ENCODE results near the gene APOC4. TPM values are rescaled to one million over a fixed set of nuclear protein-coding genes. Genes with fewer than 3 reads are reported as not detected.
"Not testable (repeated sequence)": the region's sequence is repeated elsewhere in the genome, so short reads cannot be mapped to it uniquely, and the experiment has no call there.

The APOC4 gene, protein sequence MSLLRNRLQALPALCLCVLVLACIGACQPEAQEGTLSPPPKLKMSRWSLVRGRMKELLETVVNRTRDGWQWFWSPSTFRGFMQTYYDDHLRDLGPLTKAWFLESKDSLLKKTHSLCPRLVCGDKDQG
- under 1 TPM in 1 of 5 donors, not detected in 4; 0.30 TPM for polyA plus RNA-seq (ENCODE audit: insufficient read depth in 1 of 5, insufficient read length in 5 of 5, low replicate concordance in 1 of 5)
- long read RNA-seq, donor 1, result 0 reads
- long read RNA-seq, donor 2, result 0 reads
- long read RNA-seq, donor 3, result 0 reads
- long read RNA-seq, donor 4, result 0 reads
- long read RNA-seq, donor 5, result 0 reads
- long read RNA-seq, donor 6, result 0 reads
- long read RNA-seq, donor 7, result 0 reads
- long read RNA-seq, donor 8, result 0 reads

DNA sequence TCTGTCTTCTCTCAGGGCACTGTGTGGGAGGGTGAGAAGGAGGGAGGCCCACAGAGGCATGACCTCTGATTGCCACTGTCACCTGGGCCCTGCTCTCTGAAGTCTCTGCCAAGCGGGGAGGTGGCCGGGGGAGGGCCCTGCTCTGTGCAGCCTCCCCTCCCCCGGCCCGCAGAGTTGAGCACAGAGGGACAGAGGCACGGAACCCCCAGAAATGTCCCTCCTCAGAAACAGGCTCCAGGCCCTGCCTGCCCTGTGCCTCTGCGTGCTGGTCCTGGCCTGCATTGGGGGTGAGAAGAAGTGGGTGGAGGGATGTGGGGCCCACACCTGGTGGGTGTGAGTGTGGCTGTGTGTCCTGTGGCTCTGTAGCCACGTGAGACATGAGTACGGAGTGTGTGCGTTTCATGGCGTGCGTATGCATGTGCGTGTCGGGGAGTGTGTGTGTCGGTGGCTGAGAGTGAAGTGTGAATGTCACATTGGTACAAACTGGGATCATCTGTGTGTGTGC lies at the start of gene APOC4:
APOC4 (plus strand) TSS at position 171 of the 505 bp plus-strand sequence; CDS start at position 212, 41 bp downstream.
- DNase-seq, result no peak

DNA sequence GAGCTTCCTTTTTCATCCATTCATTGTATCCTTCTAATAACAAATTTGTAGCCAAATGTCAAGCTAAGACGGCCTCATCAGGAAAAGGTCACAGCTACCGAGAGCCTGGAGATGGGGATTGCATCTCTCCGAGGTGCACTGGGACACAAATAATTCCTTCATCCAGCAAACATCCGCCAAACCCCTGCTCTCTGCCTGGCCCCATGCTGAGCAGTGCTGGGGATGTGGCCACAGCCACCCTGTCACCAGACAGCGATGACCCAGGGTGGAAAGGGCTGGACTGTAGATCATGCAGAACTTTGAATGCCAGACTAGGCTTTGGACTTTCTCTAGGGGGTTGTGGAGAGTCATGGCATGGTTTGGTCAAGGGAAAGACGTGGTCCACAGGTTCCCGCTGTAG lies 49.1 kb upstream of the APOC4 start:
- no peak for DNase-seq

DNA sequence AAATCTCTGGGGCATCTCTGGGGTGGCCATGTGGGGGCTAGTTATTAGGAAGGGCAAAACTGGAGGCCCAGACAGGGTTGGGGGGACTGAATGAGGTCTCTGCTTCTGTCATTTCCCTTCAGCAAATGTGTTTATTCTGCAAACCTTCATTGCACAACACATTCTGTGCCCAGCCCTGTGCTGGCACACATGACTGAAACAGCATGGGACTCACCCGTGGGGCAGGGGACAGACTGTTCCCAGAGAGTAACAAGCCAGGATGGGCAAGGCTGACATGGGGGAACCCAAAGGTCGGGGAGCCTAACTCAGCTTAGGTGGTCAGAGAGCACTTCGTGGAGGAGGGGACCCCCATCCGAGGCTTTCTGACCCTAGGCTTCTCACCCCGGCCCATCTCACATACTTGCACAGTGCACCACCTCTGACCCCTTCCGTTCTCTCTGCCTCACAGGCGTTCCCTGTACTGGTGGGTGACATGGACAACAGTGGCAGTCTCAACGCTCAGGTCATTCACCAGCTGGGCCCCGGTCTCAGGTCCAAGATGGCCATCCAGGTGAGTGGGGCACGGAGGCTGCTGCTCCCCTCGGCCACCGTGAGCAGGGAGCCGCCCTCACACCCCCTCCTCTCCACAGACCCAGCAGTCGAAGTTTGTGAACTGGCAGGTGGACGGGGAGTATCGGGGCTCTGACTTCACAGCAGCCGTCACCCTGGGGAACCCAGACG lies 48.5 kb upstream of the APOC4 start:
- DNase-seq, result no peak

DNA sequence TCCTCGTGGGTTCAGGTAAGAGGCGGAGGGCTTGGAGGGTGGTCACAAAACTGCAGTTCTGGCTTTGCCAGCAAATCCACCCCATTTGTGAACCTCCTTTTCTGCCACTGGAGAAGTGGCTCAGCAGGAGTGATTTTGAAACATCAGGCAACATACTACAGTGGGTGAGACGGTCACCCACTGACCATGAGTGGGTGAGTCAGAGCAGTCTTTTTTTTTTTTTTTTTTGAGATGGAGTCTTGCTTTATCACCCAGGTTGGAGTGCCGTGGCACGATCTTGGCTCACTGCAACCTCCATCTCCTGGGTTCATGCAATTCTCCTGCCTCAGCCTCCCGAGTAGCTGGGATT lies 48.0 kb upstream of the APOC4 start:
- DNase-seq, result no peak

DNA sequence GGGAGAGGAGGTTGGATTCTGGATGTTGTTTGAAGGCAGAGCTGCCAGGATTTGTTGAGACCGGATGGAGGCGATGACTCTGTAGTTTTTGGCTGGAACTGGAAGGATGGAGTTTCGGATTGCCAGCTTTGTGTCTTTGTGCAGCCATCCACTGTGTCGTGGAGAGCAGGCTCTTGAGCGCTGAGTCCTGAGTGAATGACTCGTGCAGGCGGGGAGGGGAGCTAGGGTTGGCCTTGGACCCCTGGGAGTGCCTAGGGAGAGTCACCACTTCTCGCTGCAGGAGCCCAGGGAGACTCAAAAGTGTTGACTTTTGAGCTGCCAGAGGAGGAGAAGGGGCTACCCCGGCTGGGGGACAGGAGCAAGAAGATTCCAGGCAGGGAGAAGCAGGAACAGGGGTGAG lies 47.1 kb upstream of the APOC4 start:
- DNase-seq, result no peak

DNA sequence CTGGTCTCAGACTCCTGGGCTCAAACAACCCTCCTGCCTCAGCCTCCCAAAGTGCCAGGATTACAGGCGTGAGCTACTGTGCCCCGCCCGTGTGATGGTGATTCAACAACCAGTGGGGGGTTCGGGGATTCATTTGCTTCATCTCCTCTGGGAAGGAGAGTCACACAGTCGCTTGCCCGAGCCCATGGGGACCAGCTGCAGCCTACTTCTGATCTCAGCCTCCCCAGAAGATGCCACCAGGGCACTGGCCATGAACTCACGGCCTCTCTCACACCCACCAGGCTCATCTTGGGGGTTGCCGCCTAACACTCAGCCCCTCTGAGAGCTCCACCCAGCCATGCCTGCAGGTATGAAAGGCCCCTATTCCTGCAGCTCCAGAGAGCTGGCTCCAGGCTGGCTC lies 44.2 kb upstream of the APOC4 start:
- DNase-seq, result no peak

DNA sequence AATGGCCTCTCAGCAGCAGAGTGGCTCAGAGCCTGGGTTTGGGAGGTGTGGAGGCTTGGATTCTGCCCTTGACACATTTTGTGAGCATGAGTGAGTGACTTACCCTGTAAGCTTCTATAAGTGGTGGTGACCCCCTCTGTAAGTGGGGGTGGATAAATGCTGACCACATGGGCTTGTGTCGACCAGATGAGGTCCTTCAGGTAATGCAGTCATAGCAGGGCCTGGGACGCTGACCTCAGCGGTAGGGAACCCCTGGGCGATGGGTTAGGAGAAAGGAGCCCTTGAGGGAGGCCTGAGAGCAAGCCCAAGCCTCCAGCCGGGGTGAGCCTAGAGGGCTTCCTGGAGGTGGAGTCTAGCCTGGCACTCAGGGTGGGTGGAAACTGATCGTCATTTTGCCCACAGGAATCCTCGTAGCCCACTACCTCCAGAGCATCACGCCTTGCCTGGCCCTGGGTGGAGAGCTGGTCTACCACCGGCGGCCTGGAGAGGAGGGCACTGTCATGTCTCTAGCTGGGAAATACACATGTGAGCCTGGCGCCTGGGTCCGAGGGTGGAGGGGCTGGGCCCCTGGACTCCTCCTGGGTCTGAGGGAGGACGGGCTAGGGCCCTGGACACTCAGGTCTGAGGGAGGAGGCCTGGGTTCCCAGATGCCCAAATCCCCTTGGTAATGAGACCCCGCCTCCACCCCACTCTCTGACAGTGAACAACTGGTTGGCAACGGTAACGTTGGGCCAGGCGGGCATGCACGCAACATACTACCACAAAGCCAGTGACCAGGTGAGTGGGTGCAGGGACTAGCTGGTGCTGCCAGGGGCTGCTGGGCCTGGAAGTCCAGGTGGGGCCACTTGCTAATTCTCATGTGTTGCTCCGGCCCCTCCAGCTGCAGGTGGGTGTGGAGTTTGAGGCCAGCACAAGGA lies 41.5 kb upstream of the APOC4 start:
- DNase-seq, result no peak

DNA sequence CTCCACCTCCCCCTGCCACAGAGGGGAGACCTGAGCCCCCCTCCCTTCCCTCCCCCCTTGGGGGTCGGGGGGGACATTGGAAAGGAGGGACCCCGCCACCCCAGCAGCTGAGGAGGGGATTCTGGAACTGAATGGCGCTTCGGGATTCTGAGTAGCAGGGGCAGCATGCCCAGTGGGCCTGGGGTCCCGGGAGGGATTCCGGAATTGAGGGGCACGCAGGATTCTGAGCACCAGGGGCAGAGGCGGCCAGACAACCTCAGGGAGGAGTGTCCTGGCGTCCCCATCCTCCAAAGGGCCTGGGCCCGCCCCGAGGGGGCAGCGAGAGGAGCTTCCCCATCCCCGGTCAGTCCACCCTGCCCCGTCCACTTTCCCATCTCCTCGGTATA lies 38.8 kb upstream of the APOC4 start:
- DNase-seq, result no peak

DNA sequence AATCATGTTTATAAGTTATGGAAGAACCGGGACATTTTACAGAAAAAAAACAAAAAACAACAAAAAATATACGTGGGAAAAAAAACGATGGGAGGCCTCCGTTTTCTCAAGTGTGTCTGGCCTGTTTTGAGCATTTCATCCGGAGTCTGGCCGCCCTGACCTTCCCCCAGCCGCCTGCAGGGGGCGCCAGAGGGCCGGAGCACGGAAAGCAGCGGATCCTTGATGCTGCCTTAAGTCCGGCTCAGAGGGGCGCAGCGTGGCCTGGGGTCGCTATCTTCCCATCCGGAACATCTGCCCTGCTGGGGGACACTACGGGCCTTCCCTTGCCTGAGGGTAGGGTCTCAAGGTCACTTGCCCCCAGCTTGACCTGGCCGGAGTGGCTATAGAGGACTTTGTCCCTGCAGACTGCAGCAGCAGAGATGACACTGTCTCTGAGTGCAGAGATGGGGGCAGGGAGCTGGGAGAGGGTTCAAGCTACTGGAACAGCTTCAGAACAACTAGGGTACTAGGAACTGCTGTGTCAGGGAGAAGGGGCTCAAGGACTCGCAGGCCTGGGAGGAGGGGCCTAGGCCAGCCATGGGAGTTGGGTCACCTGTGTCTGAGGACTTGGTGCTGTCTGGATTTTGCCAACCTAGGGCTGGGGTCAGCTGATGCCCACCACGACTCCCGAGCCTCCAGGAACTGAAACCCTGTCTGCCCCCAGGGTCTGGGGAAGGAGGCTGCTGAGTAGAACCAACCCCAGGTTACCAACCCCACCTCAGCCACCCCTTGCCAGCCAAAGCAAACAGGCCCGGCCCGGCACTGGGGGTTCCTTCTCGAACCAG lies 38.2 kb upstream of the APOC4 start:
- DNase-seq, result peak; percentile 55 to 71

DNA sequence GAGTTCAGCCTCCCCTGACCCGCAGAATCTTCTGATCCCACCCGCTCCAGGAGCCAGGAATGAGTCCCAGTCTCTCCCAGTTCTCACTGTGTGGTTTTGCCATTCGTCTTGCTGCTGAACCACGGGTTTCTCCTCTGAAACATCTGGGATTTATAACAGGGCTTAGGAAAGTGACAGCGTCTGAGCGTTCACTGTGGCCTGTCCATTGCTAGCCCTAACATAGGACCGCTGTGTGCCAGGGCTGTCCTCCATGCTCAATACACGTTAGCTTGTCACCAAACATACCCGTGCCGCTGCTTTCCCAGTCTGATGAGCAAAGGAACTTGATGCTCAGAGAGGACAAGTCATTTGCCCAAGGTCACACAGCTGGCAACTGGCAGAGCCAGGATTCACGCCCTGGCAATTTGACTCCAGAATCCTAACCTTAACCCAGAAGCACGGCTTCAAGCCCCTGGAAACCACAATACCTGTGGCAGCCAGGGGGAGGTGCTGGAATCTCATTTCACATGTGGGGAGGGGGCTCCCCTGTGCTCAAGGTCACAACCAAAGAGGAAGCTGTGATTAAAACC lies 37.5 kb upstream of the APOC4 start:
- DNase-seq, result no peak

DNA sequence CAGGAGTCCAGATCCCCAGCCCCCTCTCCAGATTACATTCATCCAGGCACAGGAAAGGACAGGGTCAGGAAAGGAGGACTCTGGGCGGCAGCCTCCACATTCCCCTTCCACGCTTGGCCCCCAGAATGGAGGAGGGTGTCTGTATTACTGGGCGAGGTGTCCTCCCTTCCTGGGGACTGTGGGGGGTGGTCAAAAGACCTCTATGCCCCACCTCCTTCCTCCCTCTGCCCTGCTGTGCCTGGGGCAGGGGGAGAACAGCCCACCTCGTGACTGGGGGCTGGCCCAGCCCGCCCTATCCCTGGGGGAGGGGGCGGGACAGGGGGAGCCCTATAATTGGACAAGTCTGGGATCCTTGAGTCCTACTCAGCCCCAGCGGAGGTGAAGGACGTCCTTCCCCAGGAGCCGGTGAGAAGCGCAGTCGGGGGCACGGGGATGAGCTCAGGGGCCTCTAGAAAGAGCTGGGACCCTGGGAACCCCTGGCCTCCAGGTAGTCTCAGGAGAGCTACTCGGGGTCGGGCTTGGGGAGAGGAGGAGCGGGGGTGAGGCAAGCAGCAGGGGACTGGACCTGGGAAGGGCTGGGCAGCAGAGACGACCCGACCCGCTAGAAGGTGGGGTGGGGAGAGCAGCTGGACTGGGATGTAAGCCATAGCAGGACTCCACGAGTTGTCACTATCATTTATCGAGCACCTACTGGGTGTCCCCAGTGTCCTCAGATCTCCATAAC lies 36.4 kb upstream of the APOC4 start, which contains the start of gene APOE:
APOE (plus strand) TSS at position 360 of the 724 bp plus-strand sequence. CDS start 829 bp downstream, outside the sequence.
- no peak for DNase-seq

DNA sequence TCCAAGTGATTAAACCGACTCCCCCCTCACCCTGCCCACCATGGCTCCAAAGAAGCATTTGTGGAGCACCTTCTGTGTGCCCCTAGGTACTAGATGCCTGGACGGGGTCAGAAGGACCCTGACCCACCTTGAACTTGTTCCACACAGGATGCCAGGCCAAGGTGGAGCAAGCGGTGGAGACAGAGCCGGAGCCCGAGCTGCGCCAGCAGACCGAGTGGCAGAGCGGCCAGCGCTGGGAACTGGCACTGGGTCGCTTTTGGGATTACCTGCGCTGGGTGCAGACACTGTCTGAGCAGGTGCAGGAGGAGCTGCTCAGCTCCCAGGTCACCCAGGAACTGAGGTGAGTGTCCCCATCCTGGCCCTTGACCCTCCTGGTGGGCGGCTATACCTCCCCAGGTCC lies 34.4 kb upstream of the APOC4 start:
- no peak for DNase-seq

DNA sequence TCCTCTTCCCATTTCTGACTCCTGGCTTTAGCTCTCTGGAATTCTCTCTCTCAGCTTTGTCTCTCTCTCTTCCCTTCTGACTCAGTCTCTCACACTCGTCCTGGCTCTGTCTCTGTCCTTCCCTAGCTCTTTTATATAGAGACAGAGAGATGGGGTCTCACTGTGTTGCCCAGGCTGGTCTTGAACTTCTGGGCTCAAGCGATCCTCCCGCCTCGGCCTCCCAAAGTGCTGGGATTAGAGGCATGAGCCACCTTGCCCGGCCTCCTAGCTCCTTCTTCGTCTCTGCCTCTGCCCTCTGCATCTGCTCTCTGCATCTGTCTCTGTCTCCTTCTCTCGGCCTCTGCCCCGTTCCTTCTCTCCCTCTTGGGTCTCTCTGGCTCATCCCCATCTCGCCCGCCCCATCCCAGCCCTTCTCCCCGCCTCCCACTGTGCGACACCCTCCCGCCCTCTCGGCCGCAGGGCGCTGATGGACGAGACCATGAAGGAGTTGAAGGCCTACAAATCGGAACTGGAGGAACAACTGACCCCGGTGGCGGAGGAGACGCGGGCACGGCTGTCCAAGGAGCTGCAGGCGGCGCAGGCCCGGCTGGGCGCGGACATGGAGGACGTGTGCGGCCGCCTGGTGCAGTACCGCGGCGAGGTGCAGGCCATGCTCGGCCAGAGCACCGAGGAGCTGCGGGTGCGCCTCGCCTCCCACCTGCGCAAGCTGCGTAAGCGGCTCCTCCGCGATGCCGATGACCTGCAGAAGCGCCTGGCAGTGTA lies 33.8 kb upstream of the APOC4 start:
- no peak for DNase-seq

DNA sequence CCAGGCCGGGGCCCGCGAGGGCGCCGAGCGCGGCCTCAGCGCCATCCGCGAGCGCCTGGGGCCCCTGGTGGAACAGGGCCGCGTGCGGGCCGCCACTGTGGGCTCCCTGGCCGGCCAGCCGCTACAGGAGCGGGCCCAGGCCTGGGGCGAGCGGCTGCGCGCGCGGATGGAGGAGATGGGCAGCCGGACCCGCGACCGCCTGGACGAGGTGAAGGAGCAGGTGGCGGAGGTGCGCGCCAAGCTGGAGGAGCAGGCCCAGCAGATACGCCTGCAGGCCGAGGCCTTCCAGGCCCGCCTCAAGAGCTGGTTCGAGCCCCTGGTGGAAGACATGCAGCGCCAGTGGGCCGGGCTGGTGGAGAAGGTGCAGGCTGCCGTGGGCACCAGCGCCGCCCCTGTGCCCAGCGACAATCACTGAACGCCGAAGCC lies 33.2 kb upstream of the APOC4 start:
- no peak for DNase-seq

DNA sequence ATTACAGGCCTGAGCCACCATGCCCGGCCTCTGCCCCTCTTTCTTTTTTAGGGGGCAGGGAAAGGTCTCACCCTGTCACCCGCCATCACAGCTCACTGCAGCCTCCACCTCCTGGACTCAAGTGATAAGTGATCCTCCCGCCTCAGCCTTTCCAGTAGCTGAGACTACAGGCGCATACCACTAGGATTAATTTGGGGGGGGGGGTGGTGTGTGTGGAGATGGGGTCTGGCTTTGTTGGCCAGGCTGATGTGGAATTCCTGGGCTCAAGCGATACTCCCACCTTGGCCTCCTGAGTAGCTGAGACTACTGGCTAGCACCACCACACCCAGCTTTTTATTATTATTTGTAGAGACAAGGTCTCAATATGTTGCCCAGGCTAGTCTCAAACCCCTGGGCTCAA lies 32.3 kb upstream of the APOC4 start:
- DNase-seq, result no peak

DNA sequence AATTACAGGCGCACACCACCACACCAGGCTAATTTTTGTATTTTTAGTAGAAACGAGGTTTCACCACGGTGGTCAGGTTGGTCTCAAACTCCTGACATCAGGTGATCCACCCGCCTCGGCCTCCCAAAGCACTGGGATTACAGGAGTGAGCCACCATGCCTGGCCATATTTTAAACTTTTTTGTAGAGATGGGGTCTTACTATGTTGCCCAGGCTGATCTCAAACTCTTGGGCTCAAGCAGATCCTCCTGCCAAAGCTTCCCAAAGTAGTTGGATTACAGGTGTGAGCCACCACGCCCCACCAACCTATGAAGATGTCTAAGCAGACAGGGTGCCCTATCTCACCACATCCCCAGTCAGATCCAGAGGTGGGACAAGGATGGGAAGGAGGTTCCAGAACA lies 30.1 kb upstream of the APOC4 start:
- DNase-seq, result not testable (repeated sequence)

DNA sequence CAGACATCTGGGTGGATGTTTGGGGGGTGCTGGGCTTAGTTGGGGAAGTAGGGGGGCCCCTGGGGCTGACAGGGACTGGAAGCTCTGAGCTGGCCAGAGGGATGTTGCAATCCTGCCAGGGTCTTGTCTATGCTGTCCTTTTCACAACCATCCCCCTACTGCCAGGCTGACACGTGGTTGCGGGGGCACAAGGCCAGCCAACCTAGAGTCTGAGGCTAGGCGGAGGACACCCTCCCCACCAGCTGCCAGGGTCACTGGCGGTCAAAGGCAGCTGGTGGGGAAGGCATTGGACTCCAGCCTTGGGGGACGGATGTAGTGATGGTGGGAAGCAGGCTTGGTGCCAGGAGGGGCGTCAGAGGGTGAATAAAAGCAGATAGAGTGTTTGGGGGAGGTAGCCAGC lies 29.2 kb upstream of the APOC4 start:
- peak; percentile 57 to 60 for DNase-seq

DNA sequence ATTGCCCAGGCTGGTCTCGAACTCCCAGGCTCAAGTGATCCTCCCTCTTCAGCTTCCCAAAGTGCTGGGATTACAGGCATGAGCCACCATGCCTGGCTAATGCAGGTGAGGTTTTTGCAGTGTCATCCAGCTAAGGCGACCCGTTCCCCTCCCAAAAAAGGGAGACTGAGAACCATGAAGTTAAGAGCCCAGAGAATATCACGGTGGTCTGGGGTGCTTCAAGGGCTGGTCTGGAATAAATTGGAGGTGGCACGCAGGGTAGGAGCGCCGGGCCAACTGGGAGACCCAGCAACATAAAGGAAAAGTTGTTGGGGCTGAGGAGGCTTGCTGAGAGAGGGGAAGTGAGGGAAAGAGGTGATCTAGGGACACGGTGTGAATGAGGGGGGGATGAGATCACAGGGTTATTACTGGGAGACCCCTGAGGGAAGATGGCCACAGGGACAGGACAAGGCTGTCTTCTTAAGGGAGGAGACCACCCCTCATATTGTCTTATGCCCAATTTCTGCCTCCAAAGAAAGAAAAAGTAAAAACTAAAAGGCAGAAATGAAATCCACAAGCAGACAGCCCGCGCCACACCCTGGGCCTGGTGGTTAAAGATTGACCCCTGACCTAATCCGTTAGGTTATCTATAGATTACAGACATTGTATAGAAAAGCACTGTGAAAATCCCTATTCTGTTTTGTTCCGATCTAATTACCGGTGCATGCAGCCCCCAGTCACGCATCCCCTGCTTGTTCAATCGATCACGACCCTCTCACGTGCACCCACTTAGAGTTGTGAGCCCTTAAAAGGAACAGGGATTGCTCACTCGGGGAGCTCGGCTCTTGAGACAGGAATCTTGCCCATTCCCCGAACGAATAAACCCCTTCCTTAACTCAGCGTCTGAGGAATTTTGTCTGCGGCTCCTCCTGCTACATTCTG lies 28.3 kb upstream of the APOC4 start:
- not testable (repeated sequence) for DNase-seq

All from right lung (tissue), 10 donors.